H1 (cell line): Measurements from ENCODE around the gene MROH7. TPM values are rescaled to one million over a fixed set of nuclear protein-coding genes. Genes with fewer than 3 reads are reported as not detected.

Experiments used
- CHD2 ChIP-seq: IDR thresholded peaks from 2 replicates; pipeline ENCODE4 v1.6.1; 2012; ENCODE audit warnings: low read length, improper control_type of control experiment
- GTF2F1 ChIP-seq: IDR thresholded peaks from 2 replicates; pipeline ENCODE4 v1.6.1; 2012; ENCODE audit warnings: low read depth, low read length, improper control_type of control experiment, borderline replicate concordance
- polyA plus RNA-seq, 7 experiments: library from polyadenylated mRNA; depleted of rRNA in 3 of 7; stranded (reverse) in 5 of 7; unstranded in 2 of 7; fragments of >200 nt in 5 of 7; fragments of 200-250 nt in 2 of 7; gene quantifications; 1 replicate in 5 of 7; 2 replicates in 1 of 7; 4 replicates in 1 of 7; pipeline versions ENCODE4 v1.2.1 to v1.2.3, GENCODE V29; 2011 to 2013; ENCODE audit warnings: missing spikeins in 2 of 7, mixed read lengths in 2 of 7
- total RNA-seq: library from RNA; stranded (reverse); fragmentation: NEBNext Ultra II Directional; extraction: Animal tissue kit (Norgen Biotek cat#: 25700); gene quantifications from 2 replicates; pipeline ENCODE4 v1.2.1, GENCODE V29; 2021

Gene MROH7
- total and polyA plus RNA-seq, 2 of the 8 experiments (the other 6 are each of a cell fraction or from before 2014, with no cell fraction given) = 0.07 to 0.20 TPM

DNA sequence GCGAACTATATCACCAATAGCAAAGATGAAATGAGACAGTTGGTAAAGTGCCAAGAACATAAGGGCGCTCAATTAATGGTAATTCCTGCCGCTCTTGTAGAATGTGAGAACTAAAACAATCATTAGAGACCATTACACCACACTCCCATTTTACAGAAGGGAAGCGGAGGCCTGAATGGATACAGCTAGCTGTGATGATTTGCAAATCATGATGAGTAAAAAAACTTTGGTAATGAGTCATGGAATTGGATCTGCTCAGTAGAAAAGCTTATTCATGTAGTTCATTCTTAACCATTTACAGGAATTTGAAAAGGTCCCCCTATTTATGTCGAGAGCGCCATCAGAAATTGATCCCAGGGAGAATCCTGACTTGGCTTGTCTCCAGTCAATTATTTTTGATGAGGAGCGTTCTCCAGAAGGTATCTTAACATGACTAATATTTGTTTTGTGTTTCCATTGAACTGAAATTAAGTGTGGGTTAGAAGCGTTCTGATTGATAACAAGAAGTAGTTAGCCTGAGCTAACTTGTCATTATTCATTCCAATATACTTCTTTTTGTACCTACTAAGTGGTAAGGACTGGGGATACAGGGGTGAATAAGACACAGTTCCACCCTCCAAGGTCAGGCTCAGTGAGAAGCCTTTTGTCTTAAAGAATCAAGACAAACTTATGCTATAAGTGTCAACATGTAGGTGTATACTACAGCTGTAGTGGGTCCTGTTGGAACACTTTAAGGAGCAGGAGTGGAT, 74.9 kb downstream of the MROH7 start (continued):
- TF ChIP-seq GTF2F1 = no peak
- no peak for TF ChIP-seq CHD2
